ENCODE data around the gene WDR41.

WDR41 gene

DNA sequence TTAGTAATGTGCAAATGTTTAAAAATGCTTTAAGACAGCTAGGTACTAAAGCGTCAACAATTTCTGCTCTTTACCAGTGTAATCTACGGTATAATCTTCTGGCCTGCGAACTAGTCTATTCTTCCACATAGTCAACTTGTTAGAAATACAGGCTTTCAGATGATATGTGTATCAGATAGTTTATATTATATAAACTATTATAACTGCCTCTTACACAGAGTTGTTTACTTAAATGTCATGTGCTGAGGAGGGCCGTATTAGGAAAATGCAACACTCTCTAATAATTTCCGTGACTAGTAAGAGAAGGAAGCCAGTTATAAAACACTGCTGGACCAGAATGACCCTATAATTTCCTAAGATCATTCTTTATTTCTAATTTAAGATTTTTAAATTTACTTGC, 63.6 kb downstream of the WDR41 start:
- H3K36me3 ChIP-seq (replicated peaks; ENCODE audit: low read depth, low read length) = peaks cover 35% of the 10 kb centered on the region
- no peak overlapping the region for H3K27ac ChIP-seq (ENCODE audit: low read length)
- H4K20me1 ChIP-seq (ENCODE audit: insufficient read depth, low read length) = no peaks in the 10 kb centered on the region
- no peaks in the 10 kb centered on the region for H3K9me3 ChIP-seq (ENCODE audit: insufficient read depth, low read length)
- H3K27me3 ChIP-seq (ENCODE audit: low read depth, low read length) = no peaks in the 10 kb centered on the region
- H3K4me3 ChIP-seq (ENCODE audit: low read length) = no peak overlapping the region
- H3K4me2 ChIP-seq (ENCODE audit: low read length) = no peak overlapping the region
- H3K79me2 ChIP-seq (ENCODE audit: low read length) = no peaks in the 10 kb centered on the region
- TF ChIP-seq EZH2phosphoT487 (IDR thresholded peaks at IDR 0.05; ENCODE audit: low read depth) = no peak
- TF ChIP-seq, protein P1, sequence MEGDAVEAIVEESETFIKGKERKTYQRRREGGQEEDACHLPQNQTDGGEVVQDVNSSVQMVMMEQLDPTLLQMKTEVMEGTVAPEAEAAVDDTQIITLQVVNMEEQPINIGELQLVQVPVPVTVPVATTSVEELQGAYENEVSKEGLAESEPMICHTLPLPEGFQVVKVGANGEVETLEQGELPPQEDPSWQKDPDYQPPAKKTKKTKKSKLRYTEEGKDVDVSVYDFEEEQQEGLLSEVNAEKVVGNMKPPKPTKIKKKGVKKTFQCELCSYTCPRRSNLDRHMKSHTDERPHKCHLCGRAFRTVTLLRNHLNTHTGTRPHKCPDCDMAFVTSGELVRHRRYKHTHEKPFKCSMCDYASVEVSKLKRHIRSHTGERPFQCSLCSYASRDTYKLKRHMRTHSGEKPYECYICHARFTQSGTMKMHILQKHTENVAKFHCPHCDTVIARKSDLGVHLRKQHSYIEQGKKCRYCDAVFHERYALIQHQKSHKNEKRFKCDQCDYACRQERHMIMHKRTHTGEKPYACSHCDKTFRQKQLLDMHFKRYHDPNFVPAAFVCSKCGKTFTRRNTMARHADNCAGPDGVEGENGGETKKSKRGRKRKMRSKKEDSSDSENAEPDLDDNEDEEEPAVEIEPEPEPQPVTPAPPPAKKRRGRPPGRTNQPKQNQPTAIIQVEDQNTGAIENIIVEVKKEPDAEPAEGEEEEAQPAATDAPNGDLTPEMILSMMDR (IDR thresholded peaks at IDR 0.05; ENCODE audit: low read depth, low read length) = no peak
- H2AFZ ChIP-seq (ENCODE audit: low read depth, low read length) = no peak overlapping the region
- H3K4me1 ChIP-seq (ENCODE audit: low read length) = peaks cover 11% of the 10 kb centered on the region
- no peak overlapping the region for H3K9ac ChIP-seq (ENCODE audit: low read length)

DNA sequence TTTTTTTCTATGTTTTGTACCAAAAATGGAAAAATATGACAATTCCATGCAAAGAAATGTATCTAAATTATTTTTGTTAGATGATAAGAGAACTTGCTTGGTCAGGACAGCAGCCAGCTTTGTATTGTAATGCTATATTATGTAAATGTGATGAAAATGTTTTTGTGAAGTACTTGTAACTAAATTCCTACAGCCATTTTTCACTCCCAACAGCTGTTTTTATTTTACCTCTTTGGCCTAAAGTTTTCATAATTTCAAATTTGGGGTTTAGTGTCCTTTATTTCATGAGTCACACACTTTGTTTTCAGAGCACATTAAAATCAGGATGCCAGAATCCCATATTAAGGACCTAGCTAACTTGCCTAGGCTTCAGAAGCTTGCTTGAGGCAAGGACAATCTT, 64.1 kb downstream of the WDR41 start:
- no peaks in the 10 kb centered on the region for H3K27me3 ChIP-seq (ENCODE audit: low read depth, low read length)
- H3K36me3 ChIP-seq (replicated peaks; ENCODE audit: low read depth, low read length) = peaks cover 33% of the 10 kb centered on the region
- no peaks in the 10 kb centered on the region for H4K20me1 ChIP-seq (ENCODE audit: insufficient read depth, low read length)
- H2AFZ ChIP-seq (ENCODE audit: low read depth, low read length) = no peak overlapping the region
- H3K9me3 ChIP-seq (ENCODE audit: insufficient read depth, low read length) = no peaks in the 10 kb centered on the region
- H3K4me3 ChIP-seq (ENCODE audit: low read length) = no peak overlapping the region
- TF ChIP-seq, protein P1 (IDR thresholded peaks at IDR 0.05; ENCODE audit: low read depth, low read length) = no peak
- TF ChIP-seq EZH2phosphoT487 (IDR thresholded peaks at IDR 0.05; ENCODE audit: low read depth) = no peak
- H3K9ac ChIP-seq (ENCODE audit: low read length) = no peak overlapping the region
- no peak overlapping the region for H3K27ac ChIP-seq (ENCODE audit: low read length)
- H3K4me2 ChIP-seq (ENCODE audit: low read length) = no peak overlapping the region
- peaks cover 11% of the 10 kb centered on the region for H3K4me1 ChIP-seq (ENCODE audit: low read length)
- no peaks in the 10 kb centered on the region for H3K79me2 ChIP-seq (ENCODE audit: low read length)

DNA sequence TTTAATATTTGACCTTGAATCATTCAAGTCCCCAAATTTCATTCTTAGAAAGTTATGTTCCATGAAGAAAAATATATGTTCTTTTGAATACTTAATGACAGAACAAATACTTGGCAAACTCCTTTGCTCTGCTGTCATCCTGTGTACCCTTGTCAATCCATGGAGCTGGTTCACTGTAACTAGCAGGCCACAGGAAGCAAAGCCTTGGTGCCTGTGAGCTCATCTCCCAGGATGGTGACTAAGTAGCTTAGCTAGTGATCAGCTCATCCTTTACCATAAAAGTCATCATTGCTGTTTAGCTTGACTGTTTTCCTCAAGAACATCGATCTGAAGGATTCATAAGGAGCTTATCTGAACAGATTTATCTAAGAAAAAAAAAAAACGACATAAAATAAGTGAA, 65.4 kb downstream of the WDR41 start:
- Histone ChIP-seq H3K36me3 (replicated peaks; ENCODE audit: low read depth, low read length) (peaks cover 20% of the 10 kb centered on the region), H4K20me1 (ENCODE audit: insufficient read depth, low read length) (no peaks in the 10 kb centered on the region), H3K4me3 (ENCODE audit: low read length) (no peak overlapping the region), H3K4me2 (ENCODE audit: low read length) (no peak overlapping the region), H3K79me2 (ENCODE audit: low read length) (no peaks in the 10 kb centered on the region), H2AFZ (ENCODE audit: low read depth, low read length) (no peak overlapping the region), H3K27ac (ENCODE audit: low read length) (no peak overlapping the region), H3K4me1 (ENCODE audit: low read length) (peaks cover 4% of the 10 kb centered on the region), H3K9ac (ENCODE audit: low read length) (no peak overlapping the region), H3K27me3 (ENCODE audit: low read depth, low read length) (no peaks in the 10 kb centered on the region), H3K9me3 (ENCODE audit: insufficient read depth, low read length) (no peaks in the 10 kb centered on the region)
- no peak for TF ChIP-seq EZH2phosphoT487 (IDR thresholded peaks at IDR 0.05; ENCODE audit: low read depth)
- TF ChIP-seq, protein P1 (IDR thresholded peaks at IDR 0.05; ENCODE audit: low read depth, low read length) = no peak

DNA sequence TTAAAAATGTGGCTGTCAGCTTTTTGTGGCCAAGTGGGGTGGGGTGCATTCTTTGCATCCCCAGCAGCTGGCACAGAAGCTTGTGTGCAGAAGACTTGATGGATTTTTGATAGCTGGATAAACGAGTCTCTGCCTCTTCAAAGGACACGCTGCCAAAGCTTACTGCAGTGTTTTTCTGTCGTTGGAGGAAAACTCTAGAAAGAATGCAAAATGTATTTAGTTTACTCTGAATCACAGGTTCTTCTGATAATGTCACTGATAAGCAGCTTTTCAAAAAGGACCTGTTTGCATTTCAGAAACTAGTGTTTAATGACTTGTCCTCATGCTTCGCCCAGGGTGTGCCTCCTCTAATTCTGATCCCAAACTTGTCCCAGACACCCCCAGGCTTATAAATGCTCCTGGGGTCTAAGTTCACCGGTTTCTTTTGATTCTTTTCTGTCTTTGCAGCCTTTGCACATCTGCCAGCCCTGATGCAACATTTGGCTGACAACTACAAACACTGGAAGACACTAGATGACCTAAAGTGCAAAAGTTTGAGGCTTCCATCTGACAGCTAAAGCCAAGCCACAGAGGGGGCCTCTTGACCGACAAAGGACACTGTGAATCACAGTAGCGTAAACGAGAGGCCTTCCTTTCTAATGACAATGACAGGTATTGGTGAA, 66.0 kb downstream of the WDR41 start:
- Histone ChIP-seq H3K9ac (ENCODE audit: low read length) (no peak overlapping the region), H3K79me2 (ENCODE audit: low read length) (no peaks in the 10 kb centered on the region), H2AFZ (ENCODE audit: low read depth, low read length) (no peak overlapping the region), H4K20me1 (ENCODE audit: insufficient read depth, low read length) (no peaks in the 10 kb centered on the region), H3K27me3 (ENCODE audit: low read depth, low read length) (no peaks in the 10 kb centered on the region), H3K36me3 (replicated peaks; ENCODE audit: low read depth, low read length) (peaks cover 15% of the 10 kb centered on the region), H3K9me3 (ENCODE audit: insufficient read depth, low read length) (no peaks in the 10 kb centered on the region), H3K4me1 (ENCODE audit: low read length) (no peaks in the 10 kb centered on the region), H3K27ac (ENCODE audit: low read length) (no peak overlapping the region), H3K4me2 (ENCODE audit: low read length) (no peak overlapping the region), H3K4me3 (ENCODE audit: low read length) (no peak overlapping the region)
- no peak for TF ChIP-seq EZH2phosphoT487 (IDR thresholded peaks at IDR 0.05; ENCODE audit: low read depth)
- TF ChIP-seq, protein P1 (IDR thresholded peaks at IDR 0.05; ENCODE audit: low read depth, low read length) = no peak

Measured in OCI-LY3 (cell line).